NCI-H748 (cell line): ENCODE results near the gene PRR33.
"Not testable (repeated sequence)": the region's sequence is repeated elsewhere in the genome, so short reads cannot be mapped to it uniquely, and the experiment has no call there.

Experiments
- DNase-seq: peaks from one replicate; lab custom pipeline; 2025; ENCODE audit not compliant: unreplicated experiment; lab: John Stamatoyannopoulos, UW

PRR33 gene

GRCh38 chr11:1891831-1892115 is at the start of gene PRR33:
Gene PRR33 (minus strand): TSS chr11:1891895. CDS start chr11:1890584, 1,311 bp downstream.
- DNase-seq = no peak

DNA sequence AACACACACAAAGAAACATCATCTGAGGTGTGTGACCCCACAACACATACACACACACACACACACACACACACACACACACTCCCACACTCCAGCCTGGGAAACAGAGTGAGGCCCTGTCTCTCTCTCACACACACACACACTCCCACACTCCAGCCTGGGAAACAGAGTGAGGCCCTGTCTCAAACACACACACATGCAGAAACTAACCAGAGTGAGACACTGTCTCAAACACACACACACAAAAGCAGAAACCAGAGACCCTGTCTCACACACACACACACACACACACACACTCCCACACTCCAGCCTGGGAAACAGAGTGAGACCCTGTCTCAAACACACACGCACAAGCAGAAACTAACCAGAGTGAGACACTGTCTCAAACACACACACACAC is 48.1 kb upstream of the PRR33 start:
- not testable (repeated sequence) for DNase-seq

GRCh38 chr11:1939006-1939625 is 47.4 kb upstream of the PRR33 start:
- DNase-seq = no peak

GRCh38 chr11:1938343-1939005 is 46.8 kb upstream of the PRR33 start:
- DNase-seq = no peak

- no peak for DNase-seq
These were observed 46.1 kb upstream of the PRR33 start for GRCh38 chr11:1937616-1938342.

DNA sequence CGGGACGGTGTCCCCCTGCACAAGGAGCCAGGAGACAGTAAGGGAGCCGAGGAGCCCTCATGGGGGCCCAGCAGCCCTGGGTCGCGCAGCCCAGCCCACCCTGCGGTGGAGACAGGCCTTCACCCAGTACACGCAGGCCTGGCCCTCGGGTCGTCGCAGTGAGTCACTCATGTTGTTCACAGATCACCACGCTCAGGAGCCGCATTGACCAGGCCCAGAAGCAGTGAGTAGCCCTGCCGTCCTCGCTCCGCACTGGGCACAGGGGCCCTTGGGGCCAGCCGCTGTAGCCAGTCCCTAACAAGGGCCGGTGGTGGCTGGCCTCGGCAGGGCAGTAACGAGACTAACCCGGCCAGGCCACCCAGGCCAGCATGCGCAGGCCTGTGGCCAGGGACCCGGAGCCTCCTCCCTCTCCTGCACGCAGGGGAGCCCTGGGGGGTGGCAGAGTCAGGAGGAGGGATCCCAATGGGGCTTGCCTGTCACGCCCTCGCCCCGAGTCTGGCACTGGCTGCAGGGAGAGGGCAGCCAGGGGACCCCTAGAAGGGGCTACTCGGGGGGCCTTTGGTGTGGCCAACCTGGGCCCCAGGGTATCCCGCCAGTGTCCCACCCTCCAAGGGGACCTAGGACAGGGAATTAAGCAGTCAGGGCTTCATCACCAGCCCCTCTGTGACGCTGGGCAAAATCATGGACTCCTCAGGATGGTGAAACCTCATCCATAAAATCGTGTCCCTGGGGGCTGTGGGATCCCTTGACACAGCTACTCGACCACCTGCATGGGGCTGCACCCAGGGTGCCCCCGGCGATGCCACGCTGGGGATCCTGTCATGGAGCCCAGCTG is 45.3 kb upstream of the PRR33 start:
- DNase-seq = no peak

GRCh38 chr11:1936072-1936780 is 44.5 kb upstream of the PRR33 start:
- no peak for DNase-seq

- no peak for DNase-seq
These were observed 43.7 kb upstream of the PRR33 start for GRCh38 chr11:1935156-1936071.

DNA sequence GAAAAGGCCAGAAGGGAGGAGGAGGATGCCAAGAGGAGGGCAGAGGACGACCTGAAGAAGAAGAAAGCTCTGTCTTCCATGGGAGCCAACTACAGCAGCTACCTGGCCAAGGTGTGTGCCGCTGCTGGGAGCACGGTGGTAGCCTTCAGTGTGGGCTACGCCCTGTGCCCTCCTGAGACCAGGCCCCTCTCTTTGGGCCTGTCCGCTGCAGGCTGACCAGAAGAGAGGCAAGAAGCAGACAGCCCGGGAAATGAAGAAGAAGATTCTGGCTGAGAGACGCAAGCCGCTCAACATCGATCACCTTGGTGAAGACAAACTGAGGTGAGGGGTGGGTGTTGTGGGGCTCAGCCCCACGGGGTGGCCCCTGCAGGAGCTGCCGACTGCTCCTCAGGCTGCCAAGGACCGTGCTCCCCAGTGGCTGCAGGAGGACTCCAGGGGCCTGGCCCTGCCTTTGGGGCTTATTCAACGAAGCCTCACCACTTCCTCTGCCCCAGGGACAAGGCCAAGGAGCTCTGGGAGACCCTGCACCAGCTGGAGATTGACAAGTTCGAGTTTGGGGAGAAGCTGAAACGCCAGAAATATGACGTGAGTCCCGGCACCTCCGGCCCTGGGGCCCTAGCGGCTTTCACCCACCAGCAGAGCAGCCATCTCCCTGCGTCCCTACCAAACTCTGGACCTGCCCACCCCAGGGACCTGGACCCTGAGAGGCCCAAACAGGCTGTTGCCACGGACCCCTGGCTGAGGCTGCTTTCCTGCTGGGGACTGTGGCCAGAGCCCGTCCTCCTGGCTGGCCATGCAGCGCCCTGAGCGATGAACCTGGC is 42.9 kb upstream of the PRR33 start:
- DNase-seq = no peak

- DNase-seq = no peak
These were observed 42.0 kb upstream of the PRR33 start for GRCh38 chr11:1933416-1934334.

GRCh38 chr11:1932681-1933080 is 41.0 kb upstream of the PRR33 start:
- no peak for DNase-seq

DNA sequence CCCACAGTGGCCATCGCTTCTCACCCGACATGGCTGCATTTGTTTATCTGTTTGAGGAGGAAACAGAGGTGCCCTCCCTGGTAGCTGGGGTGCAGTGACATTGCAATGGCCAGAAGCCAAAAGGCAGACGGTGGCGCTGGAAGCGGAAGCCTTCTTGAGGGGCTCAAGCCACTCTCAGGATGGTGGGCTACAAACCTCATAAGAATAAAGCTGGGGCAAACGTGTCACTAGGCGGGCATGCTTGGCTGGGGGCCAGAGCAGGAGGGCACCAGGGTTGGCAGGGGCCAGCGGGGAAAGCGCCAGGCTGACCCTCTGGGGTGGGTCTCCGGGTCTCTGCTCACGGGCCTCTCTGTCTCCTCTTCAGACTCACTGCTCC is 40.4 kb upstream of the PRR33 start:
- DNase-seq = no peak

GRCh38 chr11:1931341-1932104 is 39.8 kb upstream of the PRR33 start:
- DNase-seq = no peak

GRCh38 chr11:1930462-1930830 is 38.8 kb upstream of the PRR33 start:
- DNase-seq = no peak

DNA sequence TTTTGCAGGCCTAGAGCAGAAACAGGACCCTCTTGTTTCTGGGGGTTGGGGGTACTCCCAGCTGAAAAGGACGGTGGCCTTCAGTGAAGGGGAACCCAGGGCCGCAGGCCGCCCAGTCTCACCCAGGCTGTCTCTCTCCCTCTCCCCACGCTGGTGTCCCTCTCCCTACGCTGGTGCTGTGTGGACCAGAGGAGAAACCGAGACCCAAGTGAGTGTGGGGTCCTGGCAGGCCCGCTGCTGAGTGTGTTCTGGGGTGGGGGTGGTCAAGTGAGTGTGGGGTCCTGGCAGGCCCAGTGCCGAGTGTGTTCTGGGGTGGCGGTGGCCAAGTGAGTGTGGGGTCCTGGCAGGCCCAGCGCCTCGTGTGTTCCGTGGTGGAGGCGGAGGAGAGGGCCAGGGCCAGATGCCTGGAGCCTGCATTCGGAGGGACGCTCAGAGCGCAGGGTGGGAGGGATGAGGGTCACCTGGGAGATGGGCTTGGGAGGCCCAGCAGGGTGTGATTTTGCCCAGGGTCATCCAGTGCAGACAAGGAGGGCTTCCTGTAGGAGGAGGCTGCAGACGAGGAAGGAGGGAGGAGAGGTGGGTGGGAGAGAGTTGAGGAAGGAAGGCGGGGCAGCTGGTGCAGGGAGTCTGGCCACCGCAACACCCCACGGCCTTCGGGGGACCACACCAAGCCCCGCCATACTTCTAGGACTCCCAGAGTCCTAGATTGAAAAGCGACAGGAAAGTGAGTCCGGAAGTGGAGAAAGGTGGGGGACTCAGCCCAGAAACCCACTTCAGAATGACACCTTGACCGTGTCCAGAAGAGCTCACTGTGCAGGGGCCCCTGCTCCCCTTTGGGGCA is 38.1 kb upstream of the PRR33 start:
- no peak for DNase-seq

GRCh38 chr11:1928891-1929541 is 37.3 kb upstream of the PRR33 start:
- DNase-seq = no peak
